ENCODE results near the gene ARMC8.
A peak's percentile ranks its signal among the peaks of the same experiment; 100 is the strongest.

The ARMC8 gene

GRCh38 chr3:138210528-138210927 is 23.4 kb downstream of the ARMC8 start:
- TF ChIP-seq, protein P1, sequence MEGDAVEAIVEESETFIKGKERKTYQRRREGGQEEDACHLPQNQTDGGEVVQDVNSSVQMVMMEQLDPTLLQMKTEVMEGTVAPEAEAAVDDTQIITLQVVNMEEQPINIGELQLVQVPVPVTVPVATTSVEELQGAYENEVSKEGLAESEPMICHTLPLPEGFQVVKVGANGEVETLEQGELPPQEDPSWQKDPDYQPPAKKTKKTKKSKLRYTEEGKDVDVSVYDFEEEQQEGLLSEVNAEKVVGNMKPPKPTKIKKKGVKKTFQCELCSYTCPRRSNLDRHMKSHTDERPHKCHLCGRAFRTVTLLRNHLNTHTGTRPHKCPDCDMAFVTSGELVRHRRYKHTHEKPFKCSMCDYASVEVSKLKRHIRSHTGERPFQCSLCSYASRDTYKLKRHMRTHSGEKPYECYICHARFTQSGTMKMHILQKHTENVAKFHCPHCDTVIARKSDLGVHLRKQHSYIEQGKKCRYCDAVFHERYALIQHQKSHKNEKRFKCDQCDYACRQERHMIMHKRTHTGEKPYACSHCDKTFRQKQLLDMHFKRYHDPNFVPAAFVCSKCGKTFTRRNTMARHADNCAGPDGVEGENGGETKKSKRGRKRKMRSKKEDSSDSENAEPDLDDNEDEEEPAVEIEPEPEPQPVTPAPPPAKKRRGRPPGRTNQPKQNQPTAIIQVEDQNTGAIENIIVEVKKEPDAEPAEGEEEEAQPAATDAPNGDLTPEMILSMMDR (IDR thresholded peaks at IDR 0.05; ENCODE audit: insufficient read depth, missing control alignments), result no peak
- DNase-seq (ENCODE audit: insufficient read length, low spot score) (no peak), FAIRE-seq (no peak)

- DNase-seq (ENCODE audit: insufficient read length, low spot score), result no peak
- TF ChIP-seq, protein P1 (IDR thresholded peaks at IDR 0.05; ENCODE audit: insufficient read depth, missing control alignments), result no peak
- peak; percentile 16 for FAIRE-seq
These were observed 26.4 kb downstream of the ARMC8 start for GRCh38 chr3:138213398-138214085.

- no peak for FAIRE-seq
- TF ChIP-seq, protein P1 (IDR thresholded peaks at IDR 0.05; ENCODE audit: insufficient read depth, missing control alignments), result no peak
- no peak for DNase-seq (ENCODE audit: insufficient read length, low spot score)
These were observed 32.2 kb downstream of the ARMC8 start for GRCh38 chr3:138219255-138219654.

- DNase-seq (ENCODE audit: insufficient read length, low spot score) (no peak), FAIRE-seq (no peak)
- TF ChIP-seq, protein P1 (IDR thresholded peaks at IDR 0.05; ENCODE audit: insufficient read depth, missing control alignments), result no peak
These were observed 33.1 kb downstream of the ARMC8 start for GRCh38 chr3:138220242-138220641.

DNA sequence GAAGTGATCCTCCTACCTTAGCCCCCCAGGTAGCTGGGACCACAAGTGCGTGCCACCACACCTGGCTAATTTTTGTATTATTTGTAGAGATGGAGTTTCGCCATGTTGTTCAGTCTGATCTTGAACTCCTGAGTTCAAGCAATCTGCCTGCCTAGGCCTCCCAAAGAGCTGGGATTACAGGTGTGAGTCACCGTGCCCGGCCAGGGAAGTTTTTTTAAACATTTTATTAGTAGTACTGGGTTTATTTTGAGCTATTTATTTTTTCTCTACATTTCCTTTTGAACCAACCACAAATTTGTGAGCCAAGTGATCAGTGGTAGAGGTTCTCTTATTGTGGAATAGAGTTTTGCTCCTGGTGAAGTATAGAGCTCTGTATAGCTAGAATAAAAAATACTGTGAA is 33.7 kb downstream of the ARMC8 start:
- FAIRE-seq, result no peak
- DNase-seq (ENCODE audit: insufficient read length, low spot score), result no peak
- TF ChIP-seq, protein P1 (IDR thresholded peaks at IDR 0.05; ENCODE audit: insufficient read depth, missing control alignments), result no peak

- TF ChIP-seq, protein P1 (IDR thresholded peaks at IDR 0.05; ENCODE audit: insufficient read depth, missing control alignments), result no peak
- no peak for DNase-seq (ENCODE audit: insufficient read length, low spot score)
- FAIRE-seq, result no peak
These were observed 35.2 kb downstream of the ARMC8 start for GRCh38 chr3:138222131-138222941.

DNA sequence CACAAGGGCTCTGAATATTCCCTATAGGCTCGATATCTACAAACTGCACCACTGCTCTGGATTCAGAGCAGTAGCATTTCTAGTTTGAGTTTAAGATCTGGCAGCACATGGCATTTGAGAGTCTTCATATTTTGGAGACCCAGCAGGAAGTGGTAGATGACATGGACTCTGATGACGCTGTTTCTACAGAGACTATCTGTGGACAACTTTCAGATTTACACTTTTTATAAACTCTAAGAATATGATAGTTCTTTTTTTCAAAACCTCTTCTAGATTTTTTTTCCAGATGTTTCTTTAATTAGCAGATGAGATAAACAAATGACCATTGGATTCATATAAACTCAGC is 35.8 kb downstream of the ARMC8 start:
- TF ChIP-seq, protein P1 (IDR thresholded peaks at IDR 0.05; ENCODE audit: insufficient read depth, missing control alignments), result no peak
- no peak for DNase-seq (ENCODE audit: insufficient read length, low spot score)
- FAIRE-seq, result no peak
